IPS DF 4.7 (cell line): ENCODE measurements around the gene TUBG1.
"Not testable (repeated sequence)": the region's sequence is repeated elsewhere in the genome, so short reads cannot be mapped to it uniquely, and the experiment has no call there.

ENCODE experiments used
- DNase-seq: peaks from one replicate; pipeline ENCODE4 v3.0.0-alpha.2; 2013; ENCODE audit warnings: low spot score; ENCODE audit errors: extremely low read depth

The TUBG1 gene

DNA sequence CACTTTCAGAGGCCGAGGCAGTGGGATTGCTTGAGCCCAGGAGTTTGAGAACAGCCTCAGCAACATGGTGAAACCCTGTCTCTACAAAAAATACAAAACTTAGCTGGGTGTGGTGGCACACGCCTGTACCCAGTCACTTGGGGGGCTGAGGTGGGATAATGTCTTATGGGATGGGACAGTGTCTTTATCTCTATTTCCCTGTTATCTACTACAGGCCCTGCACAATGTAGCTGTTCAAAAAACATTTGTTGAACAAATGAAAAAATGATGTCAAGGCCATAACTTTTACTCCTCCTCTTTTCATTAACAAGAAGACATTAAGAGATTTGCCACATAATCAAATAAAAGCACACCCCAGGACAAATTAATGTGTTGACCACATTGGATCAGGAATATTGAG lies 13.8 kb downstream of the TUBG1 start:
- no peak for DNase-seq

DNA sequence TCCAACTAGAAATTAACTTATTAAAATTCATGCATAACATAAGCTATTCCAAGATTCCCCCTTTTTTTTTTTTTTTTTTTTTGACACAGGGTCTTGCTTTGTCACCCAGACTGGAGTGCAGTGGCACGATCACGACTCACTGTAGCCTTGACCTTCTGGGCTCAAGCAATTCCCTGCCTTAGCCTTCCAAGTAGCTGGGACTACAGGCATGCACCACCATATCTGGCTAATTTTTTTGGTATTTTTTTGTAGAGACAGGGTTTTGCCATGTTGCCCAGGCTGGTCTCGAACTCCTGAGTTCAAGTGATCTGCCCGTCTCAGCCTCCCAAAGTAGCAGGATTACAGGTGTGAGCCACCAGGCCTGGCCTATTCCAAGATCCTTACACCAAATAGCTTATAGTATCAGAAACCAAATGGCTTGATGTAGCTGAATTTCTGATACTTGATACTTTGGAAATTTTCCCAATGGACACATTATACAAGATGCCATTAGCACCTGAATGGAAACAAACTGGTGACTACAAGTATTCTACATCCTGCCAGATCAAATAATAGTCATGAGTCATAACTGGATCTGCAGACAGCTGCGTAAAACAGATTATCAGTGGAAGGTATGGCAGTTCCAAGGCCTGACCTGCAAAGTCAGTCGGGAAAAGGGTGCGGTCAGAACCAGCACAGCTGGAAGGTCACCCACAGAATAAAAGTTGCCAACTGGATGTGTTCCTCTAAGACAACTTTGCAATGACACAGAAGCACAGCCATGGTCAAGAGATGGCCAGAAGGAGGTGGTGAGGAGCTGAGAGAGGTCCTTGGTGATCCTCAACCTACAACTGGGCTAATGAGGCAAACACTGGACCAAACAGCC lies 14.5 kb downstream of the TUBG1 start:
- DNase-seq = no peak

DNA sequence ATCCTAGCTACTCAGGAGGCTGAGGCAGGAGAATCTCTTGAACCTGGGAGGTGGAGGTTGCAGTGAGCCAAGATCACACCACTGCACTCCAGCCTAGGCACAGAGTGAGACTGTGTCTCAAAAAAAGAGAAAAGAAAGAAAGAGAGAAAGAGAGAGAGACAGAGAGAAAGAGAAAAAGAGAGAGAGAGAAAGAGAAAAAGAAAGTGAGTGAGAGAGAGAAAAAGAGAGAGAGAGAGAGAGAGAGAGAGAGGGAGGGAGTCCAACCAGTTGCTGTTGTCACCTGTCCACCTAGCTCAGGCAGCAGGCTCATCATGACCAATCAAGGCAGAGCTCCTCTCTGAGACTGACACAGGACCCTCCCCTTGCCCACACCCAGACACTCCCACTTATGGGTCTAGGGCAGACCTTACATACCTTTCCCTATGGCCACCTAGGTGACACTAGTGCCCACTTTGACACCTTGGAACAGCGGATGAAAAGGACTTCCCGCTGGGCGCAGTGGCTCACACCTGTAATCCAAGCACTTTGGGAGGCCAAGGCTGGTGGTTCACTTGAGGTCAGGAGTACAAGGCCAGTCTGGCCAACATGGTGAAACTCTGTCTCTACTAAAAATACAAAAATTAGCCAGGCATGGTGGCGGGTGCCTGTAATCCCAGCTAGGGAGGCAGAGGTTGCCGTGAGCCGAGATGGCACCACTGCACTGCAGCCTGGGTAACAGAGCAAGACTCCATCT lies 17.7 kb downstream of the TUBG1 start:
- DNase-seq = not testable (repeated sequence)

DNA sequence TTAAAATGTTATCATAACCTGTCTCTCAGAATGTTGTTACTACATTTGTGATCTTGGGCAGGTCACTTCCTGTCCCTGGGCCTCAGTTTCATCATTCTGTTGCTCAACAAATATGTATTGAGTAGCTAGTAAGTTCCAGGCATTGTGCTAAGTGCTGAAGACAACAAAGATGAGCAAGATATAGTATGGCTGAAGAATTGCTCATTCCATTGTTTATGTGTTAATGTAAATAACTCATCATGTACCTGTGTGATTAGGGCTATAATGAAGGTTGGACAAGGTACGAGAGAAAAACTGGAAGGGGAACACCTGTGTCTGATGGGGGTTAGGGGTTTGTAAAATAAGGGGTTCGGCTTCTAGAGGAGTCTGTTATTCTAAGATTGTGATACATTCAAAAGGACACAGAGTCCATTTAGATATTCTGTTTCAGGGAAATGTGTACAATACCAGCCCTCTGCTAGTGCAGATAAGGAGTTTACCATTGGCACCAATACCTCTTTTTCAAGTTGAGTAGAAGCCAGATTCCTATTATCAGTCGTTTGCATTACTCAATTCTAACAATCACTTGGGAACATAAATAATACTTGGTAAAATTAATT lies 20.0 kb downstream of the TUBG1 start:
- no peak for DNase-seq

DNA sequence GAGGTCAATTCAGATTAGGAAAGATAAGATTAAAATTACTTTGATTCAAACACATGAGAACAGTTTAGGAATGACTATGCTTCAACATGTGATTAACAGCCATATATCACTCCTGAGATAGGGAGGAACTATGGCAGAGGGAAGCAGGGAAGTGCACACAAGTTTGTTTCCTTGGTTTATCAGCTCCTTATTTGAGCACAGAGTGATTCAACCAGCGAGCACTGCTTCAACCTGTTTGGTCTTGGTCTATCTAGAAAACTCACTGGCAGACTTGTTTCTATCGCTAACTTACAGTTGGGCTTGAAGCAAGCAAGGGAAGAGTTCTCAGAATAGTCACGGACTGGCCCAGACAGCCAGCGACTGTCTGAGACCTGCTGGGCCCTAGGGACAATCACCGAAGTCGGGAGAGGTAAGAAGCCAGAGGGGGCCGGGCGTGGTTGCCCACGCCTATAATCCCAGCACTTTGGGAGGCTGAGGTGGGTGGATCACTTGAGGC lies 23.5 kb downstream of the TUBG1 start:
- no peak for DNase-seq

DNA sequence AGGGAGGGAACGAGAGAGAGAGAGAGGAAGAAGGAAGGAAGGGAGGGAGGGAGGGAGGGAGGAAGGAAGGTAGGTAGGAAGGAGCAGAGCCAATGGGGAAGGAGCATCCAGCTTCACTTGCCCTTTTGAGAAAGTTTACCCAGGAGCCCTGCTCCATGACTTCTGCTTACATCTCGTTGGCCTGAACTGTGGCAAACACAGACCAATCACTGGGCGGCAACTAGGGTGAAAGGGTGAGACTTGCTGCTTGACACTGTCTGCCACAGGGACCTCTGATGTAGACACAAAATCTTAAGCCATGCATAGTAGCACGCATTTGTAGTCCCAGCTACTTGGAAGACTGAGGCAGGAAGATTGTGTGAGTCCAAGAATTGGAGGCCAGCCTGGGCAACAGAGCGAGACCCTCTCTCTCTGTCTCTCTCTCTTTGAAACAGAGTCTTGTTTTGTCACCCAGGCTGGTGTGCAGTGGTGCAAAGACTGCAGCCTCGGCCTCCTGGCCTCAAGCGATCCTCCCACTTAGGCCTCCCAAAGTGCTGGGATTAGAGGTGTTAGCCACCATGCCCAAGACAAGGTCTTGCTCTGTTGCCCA lies 30.1 kb downstream of the TUBG1 start:
- DNase-seq = no peak

DNA sequence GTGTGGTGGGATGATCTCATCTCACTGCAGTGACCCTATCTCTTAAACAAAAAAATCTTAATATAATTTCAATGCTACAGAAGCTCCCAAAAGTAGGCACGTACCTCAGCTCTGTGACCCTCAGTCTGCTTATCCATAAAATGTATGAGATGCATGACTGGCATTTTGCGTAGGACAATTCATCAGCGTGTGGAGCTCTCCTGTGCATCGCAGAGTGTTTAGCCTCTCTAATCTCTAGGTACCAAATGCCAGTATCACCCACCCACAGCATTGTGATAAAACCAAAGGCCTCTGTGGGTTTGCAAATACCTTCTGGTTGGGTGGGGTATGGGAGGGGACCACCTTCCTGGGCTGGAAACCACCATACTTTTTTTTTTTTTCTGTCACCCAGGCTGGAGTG lies 30.6 kb downstream of the TUBG1 start:
- no peak for DNase-seq

DNA sequence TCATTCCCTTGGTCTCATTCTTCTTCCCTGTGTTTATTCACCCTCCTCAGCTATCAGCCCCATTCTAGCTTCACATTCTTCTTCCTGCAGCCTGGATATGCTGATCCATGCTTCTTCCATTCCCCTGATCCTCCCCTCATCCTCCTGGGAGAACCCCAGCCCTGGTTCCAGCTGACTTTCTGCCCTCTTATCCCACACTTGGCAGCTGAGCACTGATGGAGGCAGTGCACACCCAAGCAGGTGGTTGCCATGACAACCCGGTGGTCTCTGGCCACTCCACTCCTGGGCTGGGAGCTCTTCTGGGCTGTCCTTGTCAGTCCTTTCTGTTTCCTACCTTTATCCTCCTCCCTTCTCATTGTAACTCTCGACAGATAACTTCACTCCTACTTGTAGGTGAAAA lies 32.9 kb downstream of the TUBG1 start:
- no peak for DNase-seq

DNA sequence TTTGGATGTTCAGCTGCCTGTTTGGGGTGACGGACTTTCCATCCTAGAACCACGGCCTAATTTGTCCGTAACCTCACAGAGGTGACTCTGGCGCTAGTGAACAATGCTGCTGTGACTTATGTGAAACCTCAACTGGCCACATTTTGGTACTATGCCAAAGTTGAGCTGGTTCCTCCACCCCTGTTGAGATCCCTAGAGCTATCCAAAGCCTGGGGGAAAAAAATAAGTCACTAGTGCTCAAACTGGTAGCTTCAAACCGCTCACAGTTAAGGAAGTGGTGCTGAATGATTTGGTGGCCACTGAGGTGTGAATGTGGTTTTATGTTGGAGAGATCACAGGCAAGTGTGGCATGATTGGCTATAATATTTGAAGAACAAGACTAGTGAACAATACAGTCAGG lies 38.3 kb downstream of the TUBG1 start:
- no peak for DNase-seq

DNA sequence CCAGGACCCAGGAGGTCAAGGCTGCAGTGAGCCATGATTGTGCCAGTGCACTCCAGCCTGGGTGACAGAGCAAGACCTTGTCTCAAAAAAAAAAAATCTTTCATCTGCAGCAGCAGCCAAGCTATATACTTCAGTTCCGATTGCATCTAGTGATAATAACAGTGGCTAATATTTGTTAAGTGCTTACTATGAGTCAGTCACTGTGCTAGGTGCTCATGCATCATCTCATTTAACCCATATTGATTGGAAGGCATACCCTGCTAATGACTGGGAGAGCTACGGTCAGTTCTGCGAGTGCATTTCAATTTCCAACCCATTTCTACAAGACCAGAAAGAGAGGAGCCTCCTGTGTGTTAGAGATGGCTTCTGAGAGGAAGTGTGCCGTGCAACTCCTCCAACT lies 41.9 kb downstream of the TUBG1 start:
- no peak for DNase-seq

DNA sequence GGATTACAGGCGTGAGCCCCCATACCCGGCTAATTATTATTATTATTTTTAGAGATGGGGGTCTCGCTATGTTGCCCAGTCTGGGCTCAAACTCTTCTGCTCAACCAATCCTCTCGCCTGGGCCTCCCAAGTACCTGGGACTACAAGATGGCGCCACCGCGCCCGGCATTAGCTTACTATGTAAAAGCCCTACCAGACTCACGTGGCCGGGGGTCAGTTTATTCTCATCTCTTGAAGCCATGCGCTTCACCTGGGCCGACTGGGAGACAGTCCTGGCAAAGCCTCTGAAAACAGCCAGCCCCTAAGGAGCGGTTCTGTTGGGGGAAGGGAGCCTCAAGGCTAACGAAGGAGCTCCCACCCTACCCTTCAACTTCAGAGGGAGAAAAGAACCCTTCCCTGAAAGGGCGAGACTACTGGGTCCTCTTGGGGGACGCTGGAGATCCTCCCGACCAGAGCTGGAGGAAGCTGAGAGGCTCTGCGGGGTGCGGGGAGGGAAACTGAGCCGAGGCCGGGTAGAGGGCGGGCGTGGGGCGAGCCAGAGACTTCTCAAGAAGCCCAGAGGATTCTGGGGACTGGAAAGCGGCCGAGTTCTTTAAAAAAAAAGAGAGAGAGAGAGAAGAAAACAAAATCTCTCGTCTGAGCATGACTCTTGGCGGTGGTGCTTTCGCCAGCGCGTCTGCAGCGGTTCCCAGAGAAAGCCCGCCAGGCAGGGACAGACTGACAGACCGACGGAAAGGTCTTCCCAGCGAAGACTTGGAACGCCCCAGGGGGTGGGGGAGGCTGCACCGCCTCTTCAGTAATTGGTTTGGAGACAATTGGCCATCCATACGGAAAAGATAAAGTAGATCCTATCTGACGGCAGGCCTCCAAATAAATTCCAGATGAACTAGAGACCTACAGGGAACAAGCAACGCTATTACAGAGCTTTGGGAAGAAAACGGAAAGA lies 44.0 kb downstream of the TUBG1 start:
- no peak for DNase-seq

DNA sequence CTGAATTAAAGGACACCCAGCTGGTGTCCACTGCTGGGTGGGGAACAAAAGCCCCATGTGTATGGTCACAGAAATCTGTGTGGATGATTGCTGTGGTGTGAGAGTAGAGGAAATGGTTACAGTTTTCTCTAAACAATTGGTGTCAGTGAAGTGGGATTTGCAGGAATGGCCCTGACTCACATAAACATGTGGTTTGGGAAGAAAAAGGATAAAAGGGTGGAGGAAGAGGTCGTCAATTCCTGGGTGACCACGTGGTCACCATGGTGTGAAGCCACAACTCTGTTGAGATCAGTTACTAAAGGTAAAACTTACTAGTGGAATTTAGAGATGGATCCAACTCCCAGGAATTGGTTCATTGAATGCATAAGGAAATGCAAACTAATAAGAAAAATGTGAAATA lies 46.0 kb downstream of the TUBG1 start:
- DNase-seq = no peak

DNA sequence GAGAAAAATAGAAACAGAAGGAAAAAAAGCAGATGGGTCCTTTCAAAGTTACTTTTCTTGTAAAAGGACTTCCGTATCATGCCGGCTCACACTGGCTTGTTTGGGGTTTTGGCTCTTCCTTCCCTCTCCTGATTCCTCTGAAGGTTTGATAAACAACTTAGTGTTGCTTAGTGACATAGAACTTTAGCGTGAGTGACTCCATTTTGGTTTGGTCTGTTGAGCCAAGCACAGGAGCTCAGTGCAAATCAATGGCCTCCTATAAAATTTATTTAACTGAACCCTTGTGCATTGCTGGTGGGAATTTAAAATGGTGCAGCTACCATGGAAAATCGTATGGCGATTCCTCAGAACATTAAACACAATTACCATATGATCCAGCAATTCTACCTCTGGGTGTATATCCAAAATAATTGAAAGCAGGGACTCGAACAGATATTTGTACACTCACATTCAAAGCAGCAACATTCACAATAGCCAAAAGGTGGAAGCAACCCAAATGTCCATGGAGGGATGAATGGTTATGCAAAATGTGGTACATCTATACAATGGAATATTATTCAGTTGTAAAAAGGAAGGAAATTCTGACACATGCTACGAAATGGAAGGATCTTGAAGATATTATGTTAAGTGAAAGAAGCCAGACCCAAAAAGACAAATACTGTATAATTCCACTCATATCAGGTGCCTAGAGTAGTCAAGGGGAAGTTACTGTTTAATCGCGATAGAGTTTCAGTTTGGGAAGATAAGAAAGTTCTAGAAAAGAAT lies 48.5 kb downstream of the TUBG1 start:
- DNase-seq = no peak

DNA sequence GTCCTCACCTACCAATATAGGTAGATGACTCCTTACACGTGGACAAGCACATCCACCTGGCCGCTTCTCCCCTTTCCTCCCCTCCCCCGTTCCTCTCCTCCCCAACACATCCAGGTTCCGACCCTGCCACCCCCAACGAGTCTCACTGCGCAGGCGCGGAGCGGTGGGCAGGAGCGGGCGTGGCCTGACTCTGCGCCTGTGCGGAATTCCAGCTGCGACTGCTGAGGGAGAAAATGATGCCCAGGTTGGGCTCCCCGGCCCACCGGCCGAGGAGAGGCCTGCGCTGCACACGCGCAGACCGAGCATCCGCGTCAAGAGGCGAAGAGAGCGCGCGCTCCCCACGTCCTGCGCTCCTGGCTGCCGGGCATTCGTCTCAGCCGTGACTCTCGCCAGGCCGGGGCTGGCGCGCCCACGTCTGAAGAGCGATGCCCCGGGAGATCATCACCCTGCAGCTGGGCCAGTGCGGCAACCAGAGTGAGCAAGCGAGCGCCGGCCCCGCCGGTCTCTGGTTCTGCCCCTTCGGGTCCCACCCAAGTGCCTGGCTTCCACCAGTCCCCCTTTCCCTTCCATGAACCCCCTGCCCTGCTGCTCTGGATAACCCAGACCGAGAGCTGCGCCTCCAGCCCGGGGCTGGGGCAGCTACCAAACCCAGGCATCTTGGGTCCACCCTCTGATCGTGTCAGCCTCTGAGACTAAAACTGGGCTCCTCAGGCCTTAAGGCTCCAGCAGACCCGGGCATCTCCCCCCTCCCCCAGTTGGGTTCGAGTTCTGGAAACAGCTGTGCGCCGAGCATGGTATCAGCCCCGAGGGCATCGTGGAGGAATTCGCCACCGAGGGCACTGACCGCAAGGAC lies 49.8 kb downstream of the TUBG1 start, which contains the start of gene TUBG2:
TUBG2 (plus strand) TSS at position 206 of the 853 bp plus-strand sequence; CDS start at position 426, 220 bp downstream.
- DNase-seq = no peak

DNA sequence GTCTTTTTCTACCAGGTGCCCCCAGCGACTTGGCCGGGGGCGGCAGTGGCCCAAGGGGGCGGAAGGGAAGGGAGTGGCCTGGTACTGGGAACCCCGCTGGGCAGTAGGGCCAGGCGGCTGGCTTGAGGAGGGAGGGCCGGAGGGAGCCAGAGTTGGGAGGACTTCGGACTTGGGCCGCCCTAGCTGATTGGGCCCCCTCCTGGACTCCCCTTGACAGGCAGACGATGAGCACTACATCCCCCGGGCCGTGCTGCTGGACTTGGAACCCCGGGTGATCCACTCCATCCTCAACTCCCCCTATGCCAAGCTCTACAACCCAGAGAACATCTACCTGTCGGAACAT lies 50.4 kb downstream of the TUBG1 start:
- DNase-seq = not testable (repeated sequence)

DNA sequence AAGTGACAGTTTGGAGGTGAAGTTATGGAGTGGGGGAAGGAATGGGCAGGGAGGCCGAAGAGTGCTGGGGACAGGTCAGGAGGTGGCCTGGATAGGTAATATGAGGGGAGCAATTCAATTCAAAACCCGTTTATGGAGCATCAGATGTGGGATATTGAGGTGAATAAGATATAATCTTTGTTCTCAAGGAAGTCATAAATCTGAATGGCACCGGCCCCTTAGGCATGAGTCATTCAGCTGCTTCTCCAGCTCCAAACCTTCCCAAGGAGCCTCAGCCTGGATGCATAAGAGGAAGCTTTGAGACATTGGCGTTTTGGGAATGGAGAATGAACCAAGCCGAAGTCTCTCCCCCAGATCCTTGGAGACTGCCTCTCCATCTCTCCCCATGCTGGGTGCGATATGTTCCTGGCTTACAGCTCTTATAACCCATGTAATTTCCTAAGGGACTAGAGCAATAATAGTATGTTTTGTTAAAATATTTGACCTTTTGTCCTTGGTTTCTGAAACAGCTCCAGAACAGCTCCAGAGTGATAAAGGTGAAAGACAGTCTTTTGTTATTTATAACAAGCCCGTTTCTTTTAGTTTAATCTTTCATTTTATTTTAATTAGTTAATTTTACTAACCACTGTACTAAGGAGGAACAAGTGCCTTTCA lies 51.3 kb downstream of the TUBG1 start:
- no peak for DNase-seq
